HepG2 (cell line): ENCODE data around the gene NUAK2. TPM values are rescaled to one million over a fixed set of nuclear protein-coding genes. Genes with fewer than 3 reads are reported as not detected.

Experiments used
- ATF7-NPFF ChIP-seq: sonication (generic); formaldehyde crosslinking; IDR thresholded peaks from 2 replicates; pipeline ENCODE4 v1.8.1; 2023; ENCODE audit warnings: mild to moderate bottlenecking, low read depth, missing genetic modification reagents, moderate library complexity
- ATRX ChIP-seq: sonication (generic); formaldehyde crosslinking; IDR thresholded peaks from 2 replicates; pipeline ENCODE4 v1.4.0; 2020; ENCODE audit warnings: missing genetic modification reagents, borderline replicate concordance
- CHCHD3 ChIP-seq: sonication (generic); formaldehyde crosslinking; IDR thresholded peaks from 2 replicates; pipeline ENCODE4 v1.8.0; 2022; ENCODE audit warnings: mild to moderate bottlenecking, missing genetic modification reagents, moderate library complexity
- GFI1 ChIP-seq: sonication (generic); formaldehyde crosslinking; IDR thresholded peaks from 2 replicates; pipeline ENCODE4 v1.5.0; 2020; ENCODE audit warnings: missing genetic modification reagents, mild to moderate bottlenecking, borderline replicate concordance
- HOXA3 ChIP-seq: sonication (generic); formaldehyde crosslinking; IDR thresholded peaks from 2 replicates; pipeline ENCODE4 v1.5.0; 2020; ENCODE audit warnings: missing genetic modification reagents
- HOXA7 ChIP-seq: sonication (generic); formaldehyde crosslinking; IDR thresholded peaks from 2 replicates; pipeline ENCODE4 v1.8.1; 2022; ENCODE audit warnings: mild to moderate bottlenecking, missing genetic modification reagents, moderate library complexity
- MBD4 ChIP-seq: IDR thresholded peaks from 2 replicates; pipeline ENCODE4 v1.6.1; 2012; ENCODE audit warnings: low read length, inconsistent platforms, borderline replicate concordance
- NCOA1 ChIP-seq: sonication (generic); formaldehyde crosslinking; IDR thresholded peaks from 2 replicates; pipeline ENCODE4 v1.9.0; 2021; ENCODE audit warnings: missing genetic modification reagents
- PCBP2 ChIP-seq: fragments of 200-400 bp; formaldehyde crosslinking; optimal IDR thresholded peaks from 2 replicates; pipeline ENCODE3; 2018; ENCODE audit warnings: low read length, low read depth; ENCODE audit not compliant: poor library complexity, severe bottlenecking
- RXRB ChIP-seq: IDR thresholded peaks from 2 replicates; pipeline ENCODE4 v1.6.1; 2016; ENCODE audit warnings: borderline replicate concordance, missing genetic modification reagents, missing compliant biosample characterization
- SOX6 ChIP-seq, 2 experiments: fragments of 450-650 bp in 1 of 2; sonication (generic) in 1 of 2; formaldehyde crosslinking in 1 of 2; IDR thresholded peaks; 2 replicates each; pipeline versions ENCODE4 v1.4.0 to v1.6.1; 2017 to 2020; ENCODE audit warnings: antibody characterized with exemption in 1 of 2, mild to moderate bottlenecking in 1 of 2, missing genetic modification reagents in 1 of 2
- ZC3H4 ChIP-seq: sonication (generic); formaldehyde crosslinking; IDR thresholded peaks from 2 replicates; pipeline ENCODE4 v1.4.0; 2020; ENCODE audit warnings: missing genetic modification reagents, borderline replicate concordance
- ZNF160 ChIP-seq: sonication (generic); formaldehyde crosslinking; IDR thresholded peaks from 2 replicates; pipeline ENCODE4 v1.8.0; 2022; ENCODE audit warnings: mild to moderate bottlenecking, inconsistent platforms, missing genetic modification reagents
- ZNF329 ChIP-seq: sonication (generic); formaldehyde crosslinking; IDR thresholded peaks from 2 replicates; pipeline ENCODE4 v1.9.0; 2021; ENCODE audit warnings: low read depth, mild to moderate bottlenecking, missing genetic modification reagents
- ZNF44 ChIP-seq: sonication (generic); formaldehyde crosslinking; IDR thresholded peaks from 2 replicates; pipeline ENCODE4 v1.5.1; 2020; ENCODE audit warnings: mild to moderate bottlenecking, missing genetic modification reagents
- ZNF547 ChIP-seq: sonication (generic); formaldehyde crosslinking; IDR thresholded peaks from 2 replicates; pipeline ENCODE4 v1.5.1; 2020; ENCODE audit warnings: mild to moderate bottlenecking, missing genetic modification reagents
- ZNF615 ChIP-seq: sonication (generic); formaldehyde crosslinking; IDR thresholded peaks from 2 replicates; pipeline ENCODE4 v1.5.0; 2020; ENCODE audit warnings: mild to moderate bottlenecking, missing genetic modification reagents, borderline replicate concordance
- ZNF841 ChIP-seq: sonication (generic); formaldehyde crosslinking; IDR thresholded peaks from 2 replicates; pipeline ENCODE4 v1.8.1; 2023; ENCODE audit warnings: missing genetic modification reagents, borderline replicate concordance
- ZNF883 ChIP-seq: sonication (generic); formaldehyde crosslinking; IDR thresholded peaks from 2 replicates; pipeline ENCODE4 v1.5.1; 2020; ENCODE audit warnings: mild to moderate bottlenecking, missing genetic modification reagents; ENCODE audit errors: not compliant biosample characterization
- polyA plus RNA-seq, 8 experiments: library from polyadenylated mRNA; depleted of rRNA in 3 of 8; stranded (reverse) in 7 of 8; unstranded in 1 of 8; fragments of >200 nt; fragmentation: Illumina TruSeq in 4 of 8; extraction: Trizol in 4 of 8; gene quantifications; 2 replicates each; pipeline versions ENCODE4 v1.2.1 to v1.2.3, GENCODE V29; 2011 to 2016; ENCODE audit warnings: low read depth in 4 of 8, missing spikeins in 1 of 8, mixed read lengths in 1 of 8; ENCODE audit not compliant: insufficient read depth in 1 of 8
- total RNA-seq, 5 experiments: library from RNA; depleted of rRNA; stranded (reverse); fragments of >200 nt; fragmentation: Illumina TruSeq; extraction: Trizol; gene quantifications; 2 replicates each; pipeline ENCODE4 v1.2.3, GENCODE V29; 2016; ENCODE audit warnings: low read depth in 1 of 5
- TF ChIP-seq, protein P1 (sequence below): sonication (generic); formaldehyde crosslinking; IDR thresholded peaks from 2 replicates; pipeline ENCODE4 v1.4.0; 2020; ENCODE audit warnings: missing genetic modification reagents
- TF ChIP-seq, protein P2 (sequence below), 2 experiments: sonication (generic) in 1 of 2; formaldehyde crosslinking in 1 of 2; IDR thresholded peaks; 2 replicates each; pipeline versions ENCODE4 v1.4.0 to v1.6.1; 2016 to 2020; ENCODE audit warnings: borderline replicate concordance in 1 of 2, low read depth in 1 of 2, mild to moderate bottlenecking in 1 of 2, missing genetic modification reagents in 1 of 2

NUAK2 gene
- total and polyA plus RNA-seq, 2 of the 13 experiments (the other 11 are each of a cell fraction or from before 2014, with no cell fraction given), result 0.75 to 1.1 TPM

DNA sequence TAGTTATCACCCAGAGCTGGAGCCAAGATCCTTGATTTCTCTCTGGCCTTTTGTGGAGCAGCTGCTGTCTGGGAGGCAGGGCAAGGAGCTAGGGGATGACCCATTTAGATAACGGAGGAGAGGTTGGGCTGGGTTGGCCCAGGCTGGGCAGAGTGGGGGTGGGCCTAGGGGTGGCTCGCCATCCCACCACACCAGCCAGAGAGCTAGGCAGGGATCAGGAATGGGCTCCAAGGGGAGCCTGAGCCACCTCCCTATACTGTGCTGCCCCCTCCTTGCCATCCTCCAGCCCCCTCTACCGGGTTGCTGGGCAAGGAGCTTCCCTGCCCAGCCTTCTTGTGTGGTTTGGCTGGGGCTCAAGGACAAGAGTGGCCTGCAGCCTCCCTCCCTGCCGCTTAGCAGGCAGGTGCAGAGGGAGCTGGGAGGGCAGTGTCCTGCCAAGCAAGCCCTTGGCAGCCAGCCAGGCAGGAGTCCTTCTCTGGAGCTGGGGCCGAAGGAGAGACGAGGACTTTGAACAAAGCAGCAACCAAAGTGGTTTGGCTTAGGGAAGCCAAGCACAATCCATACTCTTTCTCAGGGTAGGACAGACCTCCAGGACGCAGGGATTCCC lies 4.1 kb downstream of the NUAK2 start (continued):
- TF ChIP-seq, protein P1, sequence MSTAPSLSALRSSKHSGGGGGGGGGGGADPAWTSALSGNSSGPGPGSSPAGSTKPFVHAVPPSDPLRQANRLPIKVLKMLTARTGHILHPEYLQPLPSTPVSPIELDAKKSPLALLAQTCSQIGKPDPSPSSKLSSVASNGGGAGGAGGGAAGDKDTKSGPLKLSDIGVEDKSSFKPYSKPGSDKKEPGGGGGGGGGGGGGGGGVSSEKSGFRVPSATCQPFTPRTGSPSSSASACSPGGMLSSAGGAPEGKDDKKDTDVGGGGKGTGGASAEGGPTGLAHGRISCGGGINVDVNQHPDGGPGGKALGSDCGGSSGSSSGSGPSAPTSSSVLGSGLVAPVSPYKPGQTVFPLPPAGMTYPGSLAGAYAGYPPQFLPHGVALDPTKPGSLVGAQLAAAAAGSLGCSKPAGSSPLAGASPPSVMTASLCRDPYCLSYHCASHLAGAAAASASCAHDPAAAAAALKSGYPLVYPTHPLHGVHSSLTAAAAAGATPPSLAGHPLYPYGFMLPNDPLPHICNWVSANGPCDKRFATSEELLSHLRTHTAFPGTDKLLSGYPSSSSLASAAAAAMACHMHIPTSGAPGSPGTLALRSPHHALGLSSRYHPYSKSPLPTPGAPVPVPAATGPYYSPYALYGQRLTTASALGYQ (CRISPR knock-in tag), result no peak
- TF ChIP-seq HOXA7 (CRISPR knock-in tag) (no peak), ZNF160 (CRISPR knock-in tag) (no peak), ZNF615 (CRISPR knock-in tag) (no peak), HOXA3 (peak; percentile 33; the same call in 1 of the 2 replicates), PCBP2 (no peak), SOX6 (IDR thresholded peaks at IDR 0.05) (no peak), SOX6 (CRISPR knock-in tag; IDR thresholded peaks at IDR 0.05) (0 out of 2 replicates have a peak, but pooled peaks have one; percentile 19), MBD4 (no peak), ATRX (no peak), ZNF883 (no peak), ZNF329 (CRISPR knock-in tag) (no peak), ATF7-NPFF (CRISPR knock-in tag) (no peak), NCOA1 (CRISPR knock-in tag) (0 out of 2 replicates have a peak, but pooled peaks have one; percentile 65), RXRB (CRISPR knock-in tag) (0 out of 2 replicates have a peak, but pooled peaks have one; percentile 35), ZNF841 (CRISPR knock-in tag) (no peak), GFI1 (CRISPR knock-in tag) (no peak), ZC3H4 (CRISPR knock-in tag) (no peak), ZNF547 (CRISPR knock-in tag) (no peak), ZNF44 (CRISPR knock-in tag) (no peak), CHCHD3 (no peak)
- TF ChIP-seq, protein P2, sequence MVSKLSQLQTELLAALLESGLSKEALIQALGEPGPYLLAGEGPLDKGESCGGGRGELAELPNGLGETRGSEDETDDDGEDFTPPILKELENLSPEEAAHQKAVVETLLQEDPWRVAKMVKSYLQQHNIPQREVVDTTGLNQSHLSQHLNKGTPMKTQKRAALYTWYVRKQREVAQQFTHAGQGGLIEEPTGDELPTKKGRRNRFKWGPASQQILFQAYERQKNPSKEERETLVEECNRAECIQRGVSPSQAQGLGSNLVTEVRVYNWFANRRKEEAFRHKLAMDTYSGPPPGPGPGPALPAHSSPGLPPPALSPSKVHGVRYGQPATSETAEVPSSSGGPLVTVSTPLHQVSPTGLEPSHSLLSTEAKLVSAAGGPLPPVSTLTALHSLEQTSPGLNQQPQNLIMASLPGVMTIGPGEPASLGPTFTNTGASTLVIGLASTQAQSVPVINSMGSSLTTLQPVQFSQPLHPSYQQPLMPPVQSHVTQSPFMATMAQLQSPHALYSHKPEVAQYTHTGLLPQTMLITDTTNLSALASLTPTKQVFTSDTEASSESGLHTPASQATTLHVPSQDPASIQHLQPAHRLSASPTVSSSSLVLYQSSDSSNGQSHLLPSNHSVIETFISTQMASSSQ (IDR thresholded peaks at IDR 0.05; ENCODE audit: low read depth), result no peak
- TF ChIP-seq, protein P2 (CRISPR knock-in tag; IDR thresholded peaks at IDR 0.05; ENCODE audit: borderline replicate concordance), result no peak
